GM18526 (cell line): Measurements from ENCODE around the gene RASA2.

Experiments
- POLR2A ChIP-seq: IDR thresholded peaks from 3 replicates; pipeline ENCODE4 v1.6.1; 2011; ENCODE audit not compliant: insufficient read length; ENCODE audit errors: extremely low read depth

RASA2 gene

GRCh38 chr3:141507392-141508066 lies 20.7 kb downstream of the RASA2 start:
- no peak for TF ChIP-seq POLR2A

- no peak for TF ChIP-seq POLR2A
Measured at GRCh38 chr3:141508067-141508436, 21.2 kb downstream of the RASA2 start.

GRCh38 chr3:141511361-141511760 lies 24.5 kb downstream of the RASA2 start:
- TF ChIP-seq POLR2A, result no peak

- TF ChIP-seq POLR2A, result no peak
Measured at GRCh38 chr3:141514382-141514781, 27.6 kb downstream of the RASA2 start.

- no peak for TF ChIP-seq POLR2A
Measured at GRCh38 chr3:141519587-141519986, 32.8 kb downstream of the RASA2 start.

- no peak for TF ChIP-seq POLR2A
Measured at GRCh38 chr3:141521781-141522180, 35.0 kb downstream of the RASA2 start.

GRCh38 chr3:141523615-141524375 lies 37.0 kb downstream of the RASA2 start:
- no peak for TF ChIP-seq POLR2A

GRCh38 chr3:141524988-141525387 lies 38.2 kb downstream of the RASA2 start:
- TF ChIP-seq POLR2A, result no peak

- no peak for TF ChIP-seq POLR2A
Measured at GRCh38 chr3:141525814-141526213, 39.0 kb downstream of the RASA2 start.

- no peak for TF ChIP-seq POLR2A
Measured at GRCh38 chr3:141526709-141527108, 39.9 kb downstream of the RASA2 start.

GRCh38 chr3:141528800-141529199 lies 42.0 kb downstream of the RASA2 start:
- no peak for TF ChIP-seq POLR2A

- no peak for TF ChIP-seq POLR2A
Measured at GRCh38 chr3:141529256-141529655, 42.4 kb downstream of the RASA2 start.

GRCh38 chr3:141529717-141530414 lies 43.0 kb downstream of the RASA2 start:
- no peak for TF ChIP-seq POLR2A

GRCh38 chr3:141530415-141530768 lies 43.6 kb downstream of the RASA2 start:
- no peak for TF ChIP-seq POLR2A

- no peak for TF ChIP-seq POLR2A
Measured at GRCh38 chr3:141532609-141533008, 45.8 kb downstream of the RASA2 start.

- no peak for TF ChIP-seq POLR2A
Measured at GRCh38 chr3:141537856-141538255, 51.0 kb downstream of the RASA2 start.

GRCh38 chr3:141538568-141539240 lies 51.9 kb downstream of the RASA2 start:
- TF ChIP-seq POLR2A, result no peak
